Cardiac fibroblast (primary cell): ENCODE measurements around the gene TSEN2.

Experiments
- DNase-seq, 2 donors: peaks; one replicate each; pipeline versions ENCODE4 v3.0.0 to v3.0.0-alpha.2; 2010; ENCODE audit warnings: low read depth in 2 of 2
- H3K4me3 ChIP-seq, 2 donors: replicated peaks in 1 of 2; 1 replicate in 1 of 2; 2 replicates in 1 of 2; pipeline ENCODE4 v1.5.1; 2011; ENCODE audit warnings: low read depth in 2 of 2, low read length in 2 of 2, mild to moderate bottlenecking in 2 of 2, moderate library complexity in 1 of 2
- TF ChIP-seq, protein P1 (sequence below): IDR thresholded peaks from one replicate; pipeline ENCODE4 v1.5.1; 2011; ENCODE audit warnings: low read depth, mild to moderate bottlenecking, low read length, inconsistent platforms

Gene TSEN2

DNA sequence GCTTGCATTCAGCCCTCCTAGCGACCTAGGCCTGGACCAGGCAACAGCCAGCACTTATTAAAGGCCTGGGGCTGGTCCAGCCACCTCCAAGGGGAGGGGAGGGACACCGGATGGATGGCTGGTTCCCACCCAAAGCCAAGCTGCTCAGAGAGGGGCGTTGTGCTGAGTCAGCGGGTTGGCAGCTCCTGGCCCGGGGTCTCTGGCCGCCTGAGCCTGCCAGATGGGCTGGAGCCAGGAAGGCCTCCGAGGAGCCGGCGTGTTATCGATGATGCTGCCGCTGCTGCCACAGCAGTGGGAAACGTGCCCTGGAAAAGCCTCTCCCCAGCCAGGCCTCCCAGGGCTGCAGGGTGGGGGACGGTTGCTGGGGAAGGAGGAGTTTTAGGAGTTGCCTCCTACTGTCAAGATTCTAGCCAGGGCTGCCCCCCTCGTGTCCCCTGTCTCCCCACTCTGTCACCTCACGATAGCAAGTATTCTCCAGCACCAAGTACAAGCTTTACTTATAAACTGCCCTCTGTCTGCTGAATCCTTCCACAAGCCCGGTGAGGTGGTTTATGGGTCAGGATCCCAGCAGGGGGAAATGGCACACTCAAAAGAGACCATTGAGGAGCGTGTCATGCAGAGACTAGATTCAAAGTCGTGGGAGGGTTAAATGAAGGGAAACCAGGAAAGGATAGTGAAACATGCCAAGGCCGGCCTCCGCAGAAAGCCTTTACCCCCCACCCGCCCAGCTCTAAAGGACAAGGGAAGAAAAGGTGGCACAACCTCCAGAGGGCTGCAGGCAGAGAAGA, 43.2 kb upstream of the TSEN2 start:
- TF ChIP-seq, protein P1, sequence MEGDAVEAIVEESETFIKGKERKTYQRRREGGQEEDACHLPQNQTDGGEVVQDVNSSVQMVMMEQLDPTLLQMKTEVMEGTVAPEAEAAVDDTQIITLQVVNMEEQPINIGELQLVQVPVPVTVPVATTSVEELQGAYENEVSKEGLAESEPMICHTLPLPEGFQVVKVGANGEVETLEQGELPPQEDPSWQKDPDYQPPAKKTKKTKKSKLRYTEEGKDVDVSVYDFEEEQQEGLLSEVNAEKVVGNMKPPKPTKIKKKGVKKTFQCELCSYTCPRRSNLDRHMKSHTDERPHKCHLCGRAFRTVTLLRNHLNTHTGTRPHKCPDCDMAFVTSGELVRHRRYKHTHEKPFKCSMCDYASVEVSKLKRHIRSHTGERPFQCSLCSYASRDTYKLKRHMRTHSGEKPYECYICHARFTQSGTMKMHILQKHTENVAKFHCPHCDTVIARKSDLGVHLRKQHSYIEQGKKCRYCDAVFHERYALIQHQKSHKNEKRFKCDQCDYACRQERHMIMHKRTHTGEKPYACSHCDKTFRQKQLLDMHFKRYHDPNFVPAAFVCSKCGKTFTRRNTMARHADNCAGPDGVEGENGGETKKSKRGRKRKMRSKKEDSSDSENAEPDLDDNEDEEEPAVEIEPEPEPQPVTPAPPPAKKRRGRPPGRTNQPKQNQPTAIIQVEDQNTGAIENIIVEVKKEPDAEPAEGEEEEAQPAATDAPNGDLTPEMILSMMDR: no peak
- peak; percentile 37 to 98 for DNase-seq
- H3K4me3 ChIP-seq: no peak overlapping the region

DNA sequence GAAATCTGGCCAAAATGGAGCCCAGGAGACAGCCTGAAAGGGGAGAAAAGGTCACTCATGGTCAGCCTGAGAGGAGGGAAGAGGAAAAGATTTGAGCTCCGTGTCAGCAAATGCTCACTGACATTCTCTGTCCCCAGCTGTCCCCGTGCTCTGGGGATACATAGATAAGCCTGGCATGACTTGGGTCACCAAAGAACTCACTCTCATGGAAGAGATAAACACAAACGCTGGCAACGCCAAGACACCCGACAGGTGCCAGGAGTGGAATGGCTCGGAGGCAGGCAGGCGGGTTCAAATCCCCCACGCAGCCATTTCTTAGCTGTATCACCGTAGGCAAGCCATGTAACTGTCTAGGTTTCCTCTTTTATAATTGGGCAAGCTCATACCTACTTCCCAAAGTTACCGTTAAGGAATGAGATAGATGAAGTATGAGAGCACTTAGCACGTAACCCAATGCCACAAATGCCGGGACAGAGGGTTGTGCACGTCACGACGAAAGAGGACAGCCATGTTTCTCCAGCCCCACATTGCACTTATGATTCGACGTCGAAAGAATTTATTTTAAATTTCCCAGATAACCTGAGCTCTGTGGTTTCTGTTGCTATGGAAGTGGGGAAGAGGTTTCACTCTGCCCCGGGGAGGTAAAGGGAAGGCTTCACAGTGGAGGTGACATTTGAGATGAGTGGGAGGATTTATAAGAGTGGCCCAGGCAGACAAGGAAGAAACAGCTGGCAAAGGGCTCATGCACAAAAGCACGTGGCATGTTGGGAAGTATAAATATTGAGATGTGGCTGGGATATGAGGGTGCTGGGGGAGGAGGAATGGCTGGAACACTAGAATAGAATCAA, 41.4 kb upstream of the TSEN2 start:
- TF ChIP-seq, protein P1: no peak
- H3K4me3 ChIP-seq: no peak overlapping the region
- no peak for DNase-seq

DNA sequence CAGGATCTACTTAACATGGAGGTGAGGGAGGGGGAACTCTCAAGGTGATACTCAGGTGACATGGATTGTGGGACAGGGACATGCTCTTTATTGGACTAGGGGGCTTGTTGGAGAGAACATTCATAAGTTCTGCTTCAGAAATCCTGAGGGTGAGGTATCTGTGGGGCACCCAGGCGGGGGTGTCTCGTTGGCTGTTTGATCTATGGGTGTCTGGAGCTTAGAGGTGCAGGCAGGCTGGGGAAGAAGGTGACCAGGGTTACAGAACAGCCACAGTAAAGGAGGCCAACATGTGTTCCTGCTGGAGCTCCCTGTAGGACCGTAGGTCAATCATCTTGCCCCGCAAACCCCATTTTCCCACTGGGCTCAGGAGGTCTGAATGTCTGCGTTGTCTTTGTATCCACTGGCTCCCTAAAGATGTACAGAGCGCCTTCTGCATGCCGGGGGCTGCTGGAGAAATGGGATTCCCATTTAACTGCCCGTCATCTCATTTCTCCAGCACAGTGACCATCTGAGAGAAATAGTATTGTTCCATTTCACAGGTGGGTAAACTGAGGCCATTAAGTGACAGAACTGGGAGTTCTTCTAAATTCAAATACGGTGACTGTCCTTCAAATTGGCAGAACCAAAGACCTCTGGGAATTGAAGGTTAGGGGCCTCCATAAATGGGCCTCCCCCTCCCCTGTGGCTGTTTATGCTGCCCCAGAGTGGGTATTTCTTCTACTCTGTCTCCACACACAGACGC, 40.3 kb upstream of the TSEN2 start:
- TF ChIP-seq, protein P1: no peak
- H3K4me3 ChIP-seq: no peak overlapping the region
- no peak for DNase-seq

DNA sequence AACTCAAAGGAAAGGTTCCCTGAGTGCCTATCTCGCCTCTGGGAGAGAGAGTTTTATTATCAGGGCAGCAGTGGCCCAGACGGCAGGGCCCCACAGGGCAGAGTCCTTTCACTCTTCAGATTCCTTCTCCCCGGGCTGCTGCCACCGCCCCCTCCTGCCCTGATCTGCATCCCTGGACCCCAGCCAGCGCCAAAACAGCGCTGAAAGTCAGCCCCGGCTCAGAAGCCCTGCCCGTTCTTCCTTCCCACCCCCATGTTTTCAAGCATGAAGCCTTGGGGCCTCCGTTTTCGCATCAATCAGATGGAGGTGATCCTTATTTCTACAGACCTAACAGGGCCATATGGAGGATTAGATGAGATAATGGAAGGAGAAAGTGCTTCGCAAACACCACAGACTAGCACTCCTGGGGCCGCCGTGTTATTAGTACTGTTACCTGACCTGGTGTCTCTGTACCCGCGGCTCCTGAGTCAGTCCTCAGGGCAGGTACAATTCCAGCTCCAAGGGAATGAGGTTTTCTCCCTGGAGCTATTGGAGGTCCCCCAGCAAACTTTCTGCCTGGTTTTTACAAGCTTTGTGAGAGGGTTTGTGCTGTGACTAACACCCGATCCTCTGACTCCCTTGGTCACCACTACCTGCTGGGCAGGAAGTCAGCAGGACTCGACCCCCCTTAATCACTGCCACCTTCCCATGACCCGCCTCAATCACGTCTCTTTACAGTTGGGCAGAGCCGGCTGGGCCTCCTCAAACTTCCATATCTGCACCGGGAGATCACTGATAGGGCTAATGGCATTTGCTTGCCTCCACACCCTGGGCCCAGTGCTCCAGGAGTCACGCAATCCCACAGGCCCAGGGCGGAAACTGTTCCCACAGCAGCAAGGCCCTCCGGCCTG, 39.5 kb upstream of the TSEN2 start:
- no peak overlapping the region for H3K4me3 ChIP-seq
- TF ChIP-seq, protein P1: no peak
- DNase-seq: peak in 1 of 2 donors; percentile 60

DNA sequence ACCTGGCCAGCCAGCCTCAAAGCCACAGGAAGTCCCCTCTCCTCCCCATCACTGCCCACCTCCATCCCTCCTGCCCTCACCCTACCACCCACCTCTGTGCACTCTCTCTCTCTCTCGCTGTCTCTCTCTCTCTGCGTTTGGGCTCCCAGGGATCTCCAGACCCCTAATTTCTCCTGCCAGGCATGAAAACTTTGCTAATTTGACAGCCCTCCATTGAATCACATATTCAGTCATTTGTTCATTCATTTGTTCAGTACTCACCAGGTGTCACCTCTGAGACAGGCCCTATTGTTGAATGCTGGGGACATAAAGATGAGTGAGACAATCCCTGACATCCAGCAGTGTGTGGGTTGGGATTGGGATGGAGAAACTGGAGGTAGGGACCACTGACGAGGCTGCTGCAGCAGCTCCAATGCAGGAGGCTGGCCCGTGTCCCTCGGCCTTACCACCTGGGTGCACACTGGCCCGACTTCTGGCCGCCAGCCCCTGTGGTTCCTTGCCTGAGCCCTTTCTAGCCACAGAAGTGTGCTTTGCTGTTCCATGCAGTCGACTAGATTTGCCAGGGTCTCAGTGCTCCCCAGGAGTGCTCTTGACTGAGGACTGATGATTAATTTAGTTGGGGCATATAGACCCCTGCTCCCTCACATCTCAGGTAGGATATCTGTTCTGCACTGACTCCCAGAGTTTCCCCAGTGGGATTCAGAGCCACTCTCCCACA, 38.6 kb upstream of the TSEN2 start:
- TF ChIP-seq, protein P1: no peak
- H3K4me3 ChIP-seq: no peak overlapping the region
- DNase-seq: no peak
